SU-DHL-6 (cell line): Measurements from ENCODE around the gene ROGDI.

Experiments
- H2AFZ ChIP-seq: fragments of 200-600 bp; sonication (generic); 2 replicates; pipeline ENCODE4 v1.6.1; 2014; ENCODE audit warnings: low read depth, mild to moderate bottlenecking, moderate library complexity, mixed read lengths, antibody characterized with exemption, low read length; ENCODE audit not compliant: severe bottlenecking
- H3F3A ChIP-seq: fragments of 200-600 bp; shearing (Covaris generic); 2 replicates; pipeline ENCODE4 v1.6.0; 2016; ENCODE audit warnings: antibody characterized with exemption, mild to moderate bottlenecking; ENCODE audit not compliant: insufficient read depth
- H3K27ac ChIP-seq: fragments of 200-600 bp; sonication (generic); 2 replicates; pipeline ENCODE4 v1.5.1; 2016; ENCODE audit warnings: low read depth, mild to moderate bottlenecking, low read length, moderate library complexity, mixed read lengths
- H3K27me3 ChIP-seq: fragments of 200-600 bp; sonication (generic), shearing (Covaris generic); 2 replicates; pipeline ENCODE4 v1.6.0; 2014; ENCODE audit warnings: mild to moderate bottlenecking, low read length
- H3K36me3 ChIP-seq: fragments of 200-600 bp; sonication (generic); 2 replicates; pipeline ENCODE4 v1.6.1; 2014; ENCODE audit warnings: mild to moderate bottlenecking, low read length, mixed read lengths
- H3K4me2 ChIP-seq: fragments of 300-600, 200-600 bp; shearing (Covaris generic), sonication (generic); 2 replicates; pipeline ENCODE4 v1.6.0; 2014; ENCODE audit warnings: low read length, low read depth, mild to moderate bottlenecking; ENCODE audit not compliant: poor library complexity, severe bottlenecking
- H3K4me3 ChIP-seq: fragments of 200-600 bp; sonication (generic); 2 replicates; pipeline ENCODE4 v1.5.1; 2014; ENCODE audit warnings: antibody characterized with exemption, low read length, mild to moderate bottlenecking, mixed read lengths; ENCODE audit not compliant: insufficient read depth, poor library complexity, severe bottlenecking
- H3K79me2 ChIP-seq: fragments of 200-600 bp; sonication (generic); 2 replicates; pipeline ENCODE4 v1.6.1; 2014; ENCODE audit warnings: mild to moderate bottlenecking, low read length, moderate library complexity; ENCODE audit not compliant: insufficient read depth
- H3K9ac ChIP-seq: fragments of 200-600 bp; sonication (generic); 2 replicates; pipeline ENCODE4 v1.7.0; 2014; ENCODE audit warnings: mild to moderate bottlenecking, low read length
- H3K9me2 ChIP-seq: fragments of 200-600 bp; sonication (generic); replicated peaks from 2 replicates; pipeline ENCODE4 v1.6.1; 2014; ENCODE audit warnings: low read length; ENCODE audit not compliant: insufficient read depth
- H3K9me3 ChIP-seq: fragments of 200-600 bp; sonication (generic); 2 replicates; pipeline ENCODE4 v1.6.1; 2014; ENCODE audit warnings: low read length, mixed read lengths; ENCODE audit not compliant: insufficient read depth
- H4K20me1 ChIP-seq: fragments of 200-600 bp; sonication (generic); 2 replicates; pipeline ENCODE4 v1.6.1; 2014; ENCODE audit warnings: low read depth, mild to moderate bottlenecking, antibody characterized with exemption, low read length, moderate library complexity, mixed read lengths
- CTCF ChIP-seq: fragments of 200-600 bp; sonication (generic); IDR thresholded peaks from one replicate; pipeline ENCODE4 v1.5.1; 2017; ENCODE audit warnings: antibody characterized with exemption, mild to moderate bottlenecking, low read length, moderate library complexity; ENCODE audit not compliant: insufficient read depth, poor library complexity, severe bottlenecking
- EZH2phosphoT487 ChIP-seq: fragments of 200-600 bp; sonication (generic), shearing (Covaris generic); conservative IDR thresholded peaks from 2 replicates; pipeline ENCODE4 v1.6.1; 2018; ENCODE audit warnings: mild to moderate bottlenecking, antibody characterized with exemption, low read length, moderate library complexity, mixed read lengths

Gene ROGDI

GRCh38 chr16:4763791-4764190, 38.6 kb downstream of the ROGDI start:
- H3K27me3 ChIP-seq = no peaks in the 10 kb centered on the region
- no peak overlapping the region for H3K4me3 ChIP-seq
- H3K9me3 ChIP-seq = no peaks in the 10 kb centered on the region
- no peaks in the 10 kb centered on the region for H3K36me3 ChIP-seq
- H2AFZ ChIP-seq = no peak overlapping the region
- H3K4me2 ChIP-seq = no peak overlapping the region
- H3F3A ChIP-seq = peaks cover 11% of the 10 kb centered on the region
- no peak overlapping the region for H3K9ac ChIP-seq
- no peaks in the 10 kb centered on the region for H3K79me2 ChIP-seq
- no peaks in the 10 kb centered on the region for H3K9me2 ChIP-seq
- H3K27ac ChIP-seq = no peak overlapping the region
- H4K20me1 ChIP-seq = no peaks in the 10 kb centered on the region
- TF ChIP-seq EZH2phosphoT487 = no peak
- no peak for TF ChIP-seq CTCF

GRCh38 chr16:4762205-4762604, 40.2 kb downstream of the ROGDI start:
- Histone ChIP-seq H4K20me1 (no peaks in the 10 kb centered on the region), H3K4me2 (no peak overlapping the region), H3K79me2 (no peaks in the 10 kb centered on the region), H3K27me3 (no peaks in the 10 kb centered on the region), H2AFZ (no peak overlapping the region), H3K36me3 (no peaks in the 10 kb centered on the region), H3K9me3 (no peaks in the 10 kb centered on the region), H3K9me2 (no peaks in the 10 kb centered on the region), H3K27ac (no peak overlapping the region), H3K9ac (no peak overlapping the region), H3K4me3 (no peak overlapping the region), H3F3A (no peaks in the 10 kb centered on the region)
- TF ChIP-seq CTCF = no peak
- TF ChIP-seq EZH2phosphoT487 = no peak

GRCh38 chr16:4760221-4760910, 42.1 kb downstream of the ROGDI start:
- Histone ChIP-seq H3F3A (no peaks in the 10 kb centered on the region), H3K36me3 (0 out of 2 replicates have a peak, but pooled peaks cover 3% of the 10 kb centered on the region)
- TF ChIP-seq CTCF (no peak), EZH2phosphoT487 (no peak)

More at GRCh38 chr16:4760221-4760910, 42.1 kb downstream of the ROGDI start:
- Histone ChIP-seq H3K4me3 (no peak overlapping the region), H3K9ac (no peak overlapping the region), H3K9me2 (no peaks in the 10 kb centered on the region), H3K27me3 (no peaks in the 10 kb centered on the region), H3K9me3 (no peaks in the 10 kb centered on the region), H2AFZ (no peak overlapping the region), H4K20me1 (no peaks in the 10 kb centered on the region), H3K27ac (no peak overlapping the region), H3K79me2 (no peaks in the 10 kb centered on the region), H3K4me2 (no peak overlapping the region)
